Gastroesophageal sphincter (tissue), 4 donors: ENCODE results near the gene HDAC4. TPM values are rescaled to one million over a fixed set of nuclear protein-coding genes. Genes with fewer than 3 reads are reported as not detected.

Experiments used
- ATAC-seq: fragments of 150-250 bp; one replicate; pipeline ENCODE4 v1.9.1; 2016; ENCODE audit warnings: mild to moderate bottlenecking, moderate library complexity
- H3K27ac ChIP-seq, 4 donors: fragments of 200-600 bp; sonication (generic) in 3 of 4; 1 replicate in 3 of 4; 2 replicates in 1 of 4; pipeline ENCODE4 v1.5.1; 2016 to 2019
- H3K27me3 ChIP-seq: fragments of 200-600 bp; sonication (generic); one replicate; pipeline ENCODE4 v1.5.1; 2019
- H3K36me3 ChIP-seq, 2 donors: fragments of 200-600 bp; sonication (generic); one replicate each; pipeline ENCODE4 v1.5.1; 2019; ENCODE audit warnings: control low read depth in 1 of 2
- H3K4me1 ChIP-seq, 3 donors: fragments of 200-600 bp; sonication (generic); 1 replicate in 2 of 3; 2 replicates in 1 of 3; pipeline ENCODE4 v1.5.1; 2016 to 2019; ENCODE audit warnings: control low read depth in 2 of 3
- H3K4me3 ChIP-seq, 2 donors: fragments of 200-600 bp; sonication (generic); one replicate each; pipeline ENCODE4 v1.5.1; 2019; ENCODE audit warnings: mild to moderate bottlenecking in 1 of 2, moderate library complexity in 1 of 2
- H3K9me3 ChIP-seq, 3 donors: fragments of 200-600 bp; sonication (generic); one replicate each; pipeline ENCODE4 v1.5.1; 2017 to 2019; ENCODE audit warnings: control low read depth in 2 of 3
- EP300 ChIP-seq: sonication (generic); formaldehyde crosslinking; IDR thresholded peaks from one replicate; pipeline ENCODE4 v1.6.1; 2017; ENCODE audit warnings: antibody characterized with exemption, mild to moderate bottlenecking
- POLR2A ChIP-seq, 2 donors: fragments of 450-650 bp; IDR thresholded peaks; one replicate each; pipeline ENCODE4 v1.6.1; 2017; ENCODE audit warnings: antibody characterized with exemption in 2 of 2, mild to moderate bottlenecking in 2 of 2, moderate library complexity in 1 of 2
- POLR2AphosphoS5 ChIP-seq: sonication (generic); formaldehyde crosslinking; IDR thresholded peaks from one replicate; pipeline ENCODE4 v1.6.1; 2017; ENCODE audit warnings: antibody characterized with exemption
- WGBS, 2 donors: methylation state at CpG; one replicate each; pipeline ENCODE4 v1.1.5; 2018; ENCODE audit warnings: low coverage in 1 of 2; 5-methylcytosine and 5-hydroxymethylcytosine counted together
- total RNA-seq, 4 donors: library from RNA; depleted of rRNA; stranded (reverse); fragments of >200 nt; gene quantifications; one replicate each; pipeline ENCODE4 v1.1.0, GENCODE V29; 2016
- TF ChIP-seq, protein P1 (sequence below), 4 experiments: fragments of 200-600 bp in 2 of 4; fragments of 450-650 bp in 2 of 4; sonication (generic) in 1 of 4; IDR thresholded peaks; one replicate each; pipeline ENCODE4 v1.5.1; 2017 to 2019; ENCODE audit warnings: antibody characterized with exemption in 4 of 4, mild to moderate bottlenecking in 2 of 4, moderate library complexity in 2 of 4

The HDAC4 gene
- total RNA-seq, 4 donors from 2014 or later = 41.3 to 104 (median 85.8) TPM

DNA sequence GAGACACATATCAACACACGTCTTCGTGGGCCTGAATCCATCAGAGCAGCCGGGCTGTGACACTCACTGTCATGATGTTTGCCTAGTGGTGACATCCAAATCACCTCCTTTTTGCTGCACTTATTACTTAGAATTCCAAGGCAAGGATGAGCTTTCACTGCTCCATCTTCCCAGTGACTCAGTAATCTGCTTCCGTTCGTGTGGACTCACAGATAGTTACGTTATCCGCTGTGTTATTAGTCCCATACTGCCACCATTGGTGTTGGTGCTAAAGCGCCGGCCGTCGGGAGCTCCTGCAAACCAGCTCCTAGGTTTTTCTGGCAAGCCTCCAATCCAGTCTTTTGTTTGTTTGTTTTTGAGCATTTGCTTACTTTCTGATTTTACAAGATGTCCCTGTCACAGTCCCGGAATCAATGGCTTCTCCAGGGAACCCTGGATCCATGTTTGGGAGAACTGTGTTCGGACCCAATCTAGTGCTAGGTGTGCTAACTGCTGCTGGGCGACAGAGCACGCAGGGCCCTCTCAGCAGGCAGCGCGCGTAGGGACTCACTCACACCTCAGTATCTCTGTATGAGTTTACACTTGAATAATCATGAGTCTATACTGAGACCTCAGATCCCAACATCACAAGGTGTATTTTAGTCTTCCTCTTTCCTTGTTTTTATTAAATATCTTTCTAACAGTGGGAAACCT is 42.6 kb downstream of the HDAC4 start:
- 91 to 93% methylated on average over 18 of the region's 18 CpGs for WGBS, 2 donors
- peaks cover 3 to 81% (median 5%) of the 10 kb centered on the region in 3 donors for H3K4me1 ChIP-seq
- H3K27ac ChIP-seq = peak overlapping the region in 1 of 4 donors; percentile 6
- H3K27me3 ChIP-seq = no peaks in the 10 kb centered on the region
- no peaks in the 10 kb centered on the region for H3K9me3 ChIP-seq
- no peak for ATAC-seq
- no peak overlapping the region for H3K4me3 ChIP-seq
- TF ChIP-seq POLR2AphosphoS5 = no peak
- TF ChIP-seq, protein P1, sequence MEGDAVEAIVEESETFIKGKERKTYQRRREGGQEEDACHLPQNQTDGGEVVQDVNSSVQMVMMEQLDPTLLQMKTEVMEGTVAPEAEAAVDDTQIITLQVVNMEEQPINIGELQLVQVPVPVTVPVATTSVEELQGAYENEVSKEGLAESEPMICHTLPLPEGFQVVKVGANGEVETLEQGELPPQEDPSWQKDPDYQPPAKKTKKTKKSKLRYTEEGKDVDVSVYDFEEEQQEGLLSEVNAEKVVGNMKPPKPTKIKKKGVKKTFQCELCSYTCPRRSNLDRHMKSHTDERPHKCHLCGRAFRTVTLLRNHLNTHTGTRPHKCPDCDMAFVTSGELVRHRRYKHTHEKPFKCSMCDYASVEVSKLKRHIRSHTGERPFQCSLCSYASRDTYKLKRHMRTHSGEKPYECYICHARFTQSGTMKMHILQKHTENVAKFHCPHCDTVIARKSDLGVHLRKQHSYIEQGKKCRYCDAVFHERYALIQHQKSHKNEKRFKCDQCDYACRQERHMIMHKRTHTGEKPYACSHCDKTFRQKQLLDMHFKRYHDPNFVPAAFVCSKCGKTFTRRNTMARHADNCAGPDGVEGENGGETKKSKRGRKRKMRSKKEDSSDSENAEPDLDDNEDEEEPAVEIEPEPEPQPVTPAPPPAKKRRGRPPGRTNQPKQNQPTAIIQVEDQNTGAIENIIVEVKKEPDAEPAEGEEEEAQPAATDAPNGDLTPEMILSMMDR (IDR thresholded peaks at IDR 0.05) = no peak
- TF ChIP-seq EP300 = no peak
- TF ChIP-seq POLR2A (IDR thresholded peaks at IDR 0.05) = no peak
- H3K36me3 ChIP-seq = no peaks in the 10 kb centered on the region

DNA sequence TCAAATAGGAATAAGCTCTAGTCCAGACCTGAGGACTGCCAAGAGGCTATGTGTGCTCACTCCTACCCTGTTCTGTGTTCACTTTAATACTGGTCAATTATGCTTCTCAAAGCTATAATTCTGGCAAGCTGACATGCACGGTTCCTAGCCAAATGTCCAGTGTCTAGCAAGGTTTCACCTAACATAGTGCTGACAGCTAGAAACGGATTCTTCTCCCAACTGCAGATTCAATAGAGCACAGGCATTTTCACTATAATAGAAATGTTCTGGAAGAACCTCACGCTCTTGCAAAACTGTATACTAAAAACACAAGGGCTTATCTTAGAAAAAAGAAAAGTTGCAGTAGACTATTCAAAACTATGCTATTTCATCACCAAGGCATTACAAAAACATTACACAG is 45.1 kb downstream of the HDAC4 start:
- Histone ChIP-seq H3K27me3 (no peaks in the 10 kb centered on the region), H3K27ac (peak overlapping the region; percentile 74 to 81 (median 79)), H3K36me3 (peaks cover 0 to 15% of the 10 kb centered on the region in 2 donors), H3K4me1 (peaks cover 3 to 75% (median 5%) of the 10 kb centered on the region in 3 donors), H3K9me3 (no peaks in the 10 kb centered on the region), H3K4me3 (no peak overlapping the region)
- no peak for TF ChIP-seq EP300
- TF ChIP-seq, protein P1 (IDR thresholded peaks at IDR 0.05) = no peak
- no peak for TF ChIP-seq POLR2A (IDR thresholded peaks at IDR 0.05)
- TF ChIP-seq POLR2AphosphoS5 = no peak
- WGBS, 2 donors = 13 to 28% methylated on average over 1 to 3 of the region's 3 CpGs
- ATAC-seq = peak; percentile 73

DNA sequence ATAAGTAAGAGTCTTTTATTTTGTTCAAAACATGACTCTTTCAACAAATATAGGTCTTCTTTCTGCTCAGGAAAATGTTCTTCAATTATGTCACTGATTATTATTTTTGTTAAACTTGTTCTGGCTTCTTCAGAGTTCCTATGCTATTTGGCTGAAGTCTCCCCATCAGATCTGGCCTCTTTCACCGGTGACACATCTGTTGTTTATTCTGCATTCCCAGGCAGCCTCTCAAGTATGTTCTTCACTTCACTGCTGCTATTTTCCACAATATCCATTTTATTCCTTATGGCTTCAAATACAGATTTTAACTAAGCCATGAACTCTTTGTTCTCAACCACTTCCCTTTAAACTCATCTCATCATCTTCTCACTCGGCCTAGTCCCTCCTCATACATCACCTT is 45.7 kb downstream of the HDAC4 start:
- peak; percentile 57 for ATAC-seq
- Histone ChIP-seq H3K27me3 (no peaks in the 10 kb centered on the region), H3K4me3 (no peak overlapping the region), H3K36me3 (peaks cover 0 to 15% of the 10 kb centered on the region in 2 donors), H3K27ac (peak overlapping the region; percentile 74 to 81 (median 79)), H3K4me1 (peaks cover 3 to 75% (median 5%) of the 10 kb centered on the region in 3 donors), H3K9me3 (no peaks in the 10 kb centered on the region)
- TF ChIP-seq POLR2A (IDR thresholded peaks at IDR 0.05) = no peak
- TF ChIP-seq EP300 = no peak
- TF ChIP-seq, protein P1 (IDR thresholded peaks at IDR 0.05) = no peak
- TF ChIP-seq POLR2AphosphoS5 = peak; percentile 55
- 27 to 28% methylated on average over 2 of the region's 2 CpGs for WGBS, 2 donors

DNA sequence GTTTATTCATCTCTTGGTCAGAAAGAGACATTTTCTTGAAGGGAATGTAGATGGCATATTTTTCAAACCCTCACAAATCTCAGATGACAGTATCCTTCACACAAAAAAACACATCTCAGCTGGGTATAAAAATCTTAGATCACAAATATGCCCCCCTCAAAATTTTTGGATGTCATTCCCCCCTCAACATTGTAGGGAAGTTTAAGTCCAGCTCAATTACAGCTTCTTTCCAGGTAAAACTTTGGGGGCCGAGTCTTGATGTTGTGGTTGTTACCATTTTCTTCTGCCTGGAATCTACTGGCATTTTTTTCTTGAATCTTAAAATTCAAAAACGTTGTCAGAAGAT is 46.1 kb downstream of the HDAC4 start:
- WGBS, 2 donors = 24 to 61% methylated on average over 2 of the region's 2 CpGs
- TF ChIP-seq, protein P1 (IDR thresholded peaks at IDR 0.05) = no peak
- TF ChIP-seq POLR2AphosphoS5 (no peak), EP300 (no peak), POLR2A (IDR thresholded peaks at IDR 0.05) (no peak)
- Histone ChIP-seq H3K27ac (peak overlapping the region; percentile 74 to 81 (median 79)), H3K9me3 (no peaks in the 10 kb centered on the region), H3K4me1 (peaks cover 2 to 75% (median 5%) of the 10 kb centered on the region in 3 donors), H3K36me3 (peaks cover 0 to 16% of the 10 kb centered on the region in 2 donors), H3K27me3 (no peaks in the 10 kb centered on the region), H3K4me3 (no peak overlapping the region)
- ATAC-seq = no peak
